Activated CD8-positive, alpha-beta memory T cell treated with anti-CD3 and anti-CD28 coated beads, Interleukin-2, amount 50 U/mL, for 48 hours (primary cell): ENCODE results near the gene GRAP.

Experiments used
- DNase-seq: peaks from one replicate; pipeline ENCODE4 v3.0.0-alpha.2; 2020

Gene GRAP

DNA sequence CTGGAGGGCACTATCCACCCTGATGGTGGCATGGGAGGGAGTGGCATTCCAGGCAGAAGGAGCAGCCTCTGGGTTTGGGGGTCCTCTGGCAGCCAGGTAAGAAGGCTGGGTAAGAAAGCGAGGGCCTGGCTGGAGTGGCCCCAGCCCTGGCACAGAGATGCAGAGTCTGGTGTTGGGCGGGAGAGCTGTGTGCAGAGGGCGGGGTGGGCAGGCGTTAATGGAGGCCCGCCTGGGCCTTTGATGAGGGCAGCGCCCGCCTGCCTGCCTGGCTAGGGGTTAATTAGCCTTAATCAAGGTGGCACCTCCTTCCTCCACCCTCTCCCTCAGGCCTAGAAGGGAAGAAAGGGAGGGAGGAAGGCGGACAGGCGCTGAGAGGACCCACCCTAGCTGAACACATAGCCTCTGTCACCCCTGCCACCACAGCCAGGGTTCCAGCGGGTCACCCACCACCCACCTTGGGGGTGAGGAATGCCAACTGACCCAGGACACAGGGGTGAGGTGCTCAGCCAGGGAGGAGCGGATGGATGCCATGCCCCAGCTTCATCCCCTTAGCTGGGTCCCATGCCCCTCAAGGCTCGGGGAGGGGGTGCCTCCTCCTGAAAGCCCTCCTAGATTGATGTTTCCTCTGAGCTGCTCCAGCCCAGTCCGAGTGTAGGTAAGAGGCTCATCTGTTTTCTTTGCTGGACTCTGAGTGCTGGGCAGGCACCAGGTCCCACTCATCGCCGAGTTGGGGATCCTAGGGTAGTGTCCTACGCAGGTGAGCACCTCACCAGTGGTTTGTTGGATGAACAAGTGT, 28.8 kb downstream of the GRAP start:
- no peak for DNase-seq

GRCh38 chr17:19017401-19017800, 29.4 kb downstream of the GRAP start:
- no peak for DNase-seq

- no peak for DNase-seq
These were observed 29.9 kb downstream of the GRAP start for GRCh38 chr17:19016881-19017280.

DNA sequence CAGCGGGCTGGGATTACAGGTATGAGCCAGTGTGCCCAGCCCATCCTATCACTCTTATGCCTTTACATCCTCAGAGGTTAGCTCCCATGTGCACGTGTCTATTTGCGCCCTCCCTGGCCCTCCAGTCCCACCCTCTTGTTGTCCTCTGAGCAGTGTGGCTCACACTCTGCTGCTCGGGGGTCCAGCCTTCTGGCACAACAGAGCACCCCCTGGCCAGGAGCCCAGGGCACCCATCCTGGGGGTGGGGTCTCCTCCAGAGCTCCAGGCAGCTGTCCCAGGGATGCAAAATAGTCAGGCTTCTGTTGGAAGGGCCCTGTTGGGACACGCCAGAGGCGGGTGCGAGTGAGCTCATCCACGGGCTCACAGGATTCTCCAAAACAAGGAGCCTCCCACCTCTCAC, 30.5 kb downstream of the GRAP start:
- DNase-seq = no peak

- no peak for DNase-seq
These were observed 31.3 kb downstream of the GRAP start for GRCh38 chr17:19015428-19015827.

GRCh38 chr17:19014628-19015215, 32.0 kb downstream of the GRAP start:
- no peak for DNase-seq

DNA sequence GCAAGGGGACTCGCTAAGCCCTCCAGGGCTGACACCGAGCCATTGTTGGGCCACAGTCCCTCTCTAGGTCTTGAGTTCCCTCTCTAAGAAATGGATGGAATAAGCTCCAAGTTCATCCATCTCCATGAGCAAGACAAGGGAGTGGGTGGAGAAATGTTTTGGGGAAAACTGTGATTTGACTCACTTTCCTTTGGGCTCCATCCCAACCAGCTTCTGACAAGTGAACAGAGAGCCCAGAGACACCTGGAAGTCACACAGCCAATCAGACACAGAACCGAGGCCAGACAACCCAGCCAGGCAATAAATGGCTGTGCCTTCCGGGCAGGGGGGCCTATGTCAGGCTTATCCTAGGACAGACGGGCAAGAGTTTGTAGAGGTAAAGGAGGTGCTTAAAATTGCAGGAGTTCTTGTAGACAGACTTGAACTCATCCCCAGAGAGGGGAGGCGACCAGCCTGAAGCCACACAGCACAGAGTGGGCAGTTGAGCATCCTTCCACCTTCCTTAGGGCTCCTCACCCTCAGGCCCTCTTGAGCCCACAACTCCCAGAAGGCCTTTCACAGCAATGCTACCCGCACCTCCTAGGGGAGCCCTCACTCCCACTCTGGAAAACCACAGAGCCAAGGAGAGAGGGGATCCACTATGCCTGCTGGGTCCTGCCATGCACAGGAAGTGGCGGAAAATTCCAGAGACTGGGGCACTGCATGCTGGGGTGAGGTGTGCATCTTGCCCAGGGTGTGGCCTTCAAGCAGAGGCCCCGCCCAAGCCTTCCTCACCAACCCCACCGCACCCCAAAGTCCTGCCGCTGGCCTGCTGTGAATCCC, 32.7 kb downstream of the GRAP start:
- DNase-seq = no peak

DNA sequence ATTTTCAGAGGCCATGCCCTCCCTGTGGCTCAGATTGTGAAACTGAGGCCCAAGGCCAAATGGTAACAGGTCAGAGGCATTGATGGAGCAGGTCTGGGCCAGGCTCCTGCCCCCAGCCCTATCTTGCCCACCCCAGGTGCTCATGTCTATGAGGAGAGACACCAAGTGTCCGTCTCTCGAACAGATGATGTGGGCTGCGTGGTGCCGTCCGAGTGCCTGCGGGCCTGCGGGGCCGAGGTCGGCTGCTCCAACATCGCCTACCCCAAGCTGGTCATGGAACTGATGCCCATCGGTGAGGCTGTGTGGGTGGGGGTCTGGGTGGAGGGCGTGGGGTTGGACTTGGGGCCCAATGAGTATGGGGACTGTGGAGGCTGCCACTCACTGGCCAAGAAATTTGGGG, 33.5 kb downstream of the GRAP start:
- DNase-seq = no peak

GRCh38 chr17:19012171-19013080, 34.3 kb downstream of the GRAP start:
- DNase-seq = no peak

- DNase-seq = no peak
These were observed 35.2 kb downstream of the GRAP start for GRCh38 chr17:19011581-19011980.

DNA sequence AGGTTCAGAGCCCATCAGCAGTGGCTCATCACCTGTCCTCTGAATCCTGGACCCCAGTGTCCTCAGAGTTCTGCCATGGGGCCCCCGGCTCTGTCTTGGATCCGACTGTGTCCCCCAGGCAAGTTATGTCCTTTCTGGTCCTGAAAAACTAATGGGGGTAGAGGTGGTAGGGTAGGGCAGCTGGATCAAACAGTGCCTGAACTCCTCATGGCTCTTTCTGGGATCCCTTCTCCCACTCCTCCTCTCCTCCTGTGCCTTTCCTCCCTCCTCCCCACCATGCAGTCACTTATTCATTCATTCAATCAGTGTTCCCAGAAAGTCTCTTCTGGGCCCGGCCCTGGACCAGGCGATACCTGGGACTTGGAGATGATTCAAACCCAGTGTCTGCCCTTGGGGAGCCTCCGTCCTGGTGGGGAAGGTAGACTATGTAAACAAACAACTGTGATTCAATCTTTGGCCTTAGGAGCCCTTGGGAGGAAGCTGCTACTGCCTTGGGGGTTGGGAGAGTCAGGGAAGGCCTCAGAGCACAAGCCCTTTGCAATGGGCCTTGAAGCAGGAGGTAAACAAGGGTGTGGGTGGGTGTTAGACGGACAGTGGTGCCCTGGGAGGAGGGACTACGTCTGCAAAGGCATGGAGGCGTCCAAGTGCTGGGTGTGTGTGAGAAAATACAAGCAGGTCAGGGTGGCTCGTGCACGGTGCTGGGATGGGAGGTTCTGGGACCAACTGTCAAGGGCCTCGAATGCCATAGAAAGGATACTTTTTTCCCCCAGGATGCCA, 35.8 kb downstream of the GRAP start:
- DNase-seq = no peak

- no peak for DNase-seq
These were observed 36.8 kb downstream of the GRAP start for GRCh38 chr17:19009970-19010369.

DNA sequence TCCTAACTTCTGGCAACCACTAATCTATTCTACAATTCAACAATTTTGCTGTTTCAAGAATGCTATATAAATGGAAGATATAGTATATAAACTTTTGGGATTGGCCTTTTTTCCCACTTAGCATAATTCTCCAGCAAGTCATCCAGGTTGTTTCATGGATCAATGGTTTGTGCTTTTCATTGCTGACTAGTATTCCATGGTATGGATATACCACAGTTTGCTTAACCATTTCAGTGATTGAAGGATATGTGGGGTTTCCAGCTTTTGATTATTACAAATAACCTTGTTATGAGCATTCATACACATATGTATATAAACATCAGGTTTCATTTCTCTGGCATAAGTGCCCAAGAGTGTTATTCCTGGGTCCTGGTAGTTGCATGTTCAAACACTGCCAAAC, 40.1 kb downstream of the GRAP start:
- DNase-seq = no peak

- no peak for DNase-seq
These were observed 40.8 kb downstream of the GRAP start for GRCh38 chr17:19005789-19006430.

DNA sequence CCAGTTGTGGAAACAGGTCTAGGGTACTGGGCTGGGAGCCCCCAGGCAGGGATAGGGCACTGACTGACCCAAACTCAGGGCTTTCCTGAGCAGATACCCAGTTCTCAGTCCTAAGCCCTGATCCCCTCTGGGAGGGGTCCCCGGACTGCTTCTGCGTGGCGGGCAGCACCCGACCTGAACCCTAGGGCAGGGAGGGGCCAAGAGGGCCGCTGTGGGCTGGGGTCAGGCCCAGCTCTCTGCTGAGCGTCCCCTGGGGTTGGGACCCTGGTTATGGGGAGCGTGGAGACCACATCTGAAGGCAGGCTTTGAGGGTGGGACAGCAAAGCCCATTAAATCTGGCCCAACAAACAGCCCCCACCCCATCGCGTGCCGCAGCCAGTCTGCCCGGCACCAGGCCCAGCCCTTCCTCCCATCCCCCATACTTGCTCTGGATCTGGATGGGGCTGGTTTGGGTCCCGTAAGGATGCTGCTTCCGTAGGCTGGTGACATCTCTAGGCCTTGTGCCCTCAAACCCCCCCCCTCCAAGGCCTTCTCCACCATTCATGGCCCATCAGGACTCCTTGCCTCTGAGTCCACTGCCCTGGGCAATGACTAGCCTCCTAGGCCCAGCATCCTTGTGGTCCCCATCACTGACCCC, 41.5 kb downstream of the GRAP start:
- no peak for DNase-seq

DNA sequence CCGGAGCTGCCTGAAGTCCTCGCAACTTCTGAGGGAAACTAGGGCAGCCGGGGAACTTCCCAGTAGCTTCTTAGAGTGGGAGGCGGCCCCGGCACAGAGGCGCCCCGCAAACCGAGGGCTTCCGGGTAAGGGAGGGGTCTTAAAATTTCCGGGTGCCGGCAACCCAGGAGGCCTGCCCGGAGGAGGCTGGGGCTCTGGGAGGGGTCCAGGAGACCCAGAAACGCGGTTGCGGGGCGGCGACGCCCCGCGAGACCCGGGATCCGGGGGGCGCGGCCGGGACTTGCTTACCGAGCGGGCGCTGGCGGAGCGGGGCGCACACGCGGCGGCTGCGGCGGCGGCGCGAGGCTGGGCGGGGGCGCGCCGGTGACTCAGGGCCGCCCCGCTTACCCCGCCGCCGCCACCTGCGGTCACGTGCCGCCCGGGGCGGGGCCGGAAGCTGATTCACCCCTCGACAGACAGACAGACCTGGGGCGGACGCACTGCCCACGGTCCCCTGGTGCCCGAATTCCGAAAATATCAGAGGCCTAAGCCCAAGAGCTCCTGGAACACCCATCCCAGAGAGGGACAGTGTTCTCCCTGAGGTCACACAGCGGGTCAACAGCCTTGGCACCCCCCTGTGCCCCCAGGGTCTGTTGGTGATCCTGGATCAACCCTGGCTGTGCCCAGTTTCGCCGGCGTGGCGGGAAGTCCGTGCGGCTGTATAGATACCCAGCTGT, 42.2 kb downstream of the GRAP start, which contains the start of gene FAM83G:
Gene FAM83G (minus strand): TSS at position 344 of the 716 bp plus-strand sequence. CDS start 723 bp downstream, outside the sequence.
- peak; percentile 92 for DNase-seq

DNA sequence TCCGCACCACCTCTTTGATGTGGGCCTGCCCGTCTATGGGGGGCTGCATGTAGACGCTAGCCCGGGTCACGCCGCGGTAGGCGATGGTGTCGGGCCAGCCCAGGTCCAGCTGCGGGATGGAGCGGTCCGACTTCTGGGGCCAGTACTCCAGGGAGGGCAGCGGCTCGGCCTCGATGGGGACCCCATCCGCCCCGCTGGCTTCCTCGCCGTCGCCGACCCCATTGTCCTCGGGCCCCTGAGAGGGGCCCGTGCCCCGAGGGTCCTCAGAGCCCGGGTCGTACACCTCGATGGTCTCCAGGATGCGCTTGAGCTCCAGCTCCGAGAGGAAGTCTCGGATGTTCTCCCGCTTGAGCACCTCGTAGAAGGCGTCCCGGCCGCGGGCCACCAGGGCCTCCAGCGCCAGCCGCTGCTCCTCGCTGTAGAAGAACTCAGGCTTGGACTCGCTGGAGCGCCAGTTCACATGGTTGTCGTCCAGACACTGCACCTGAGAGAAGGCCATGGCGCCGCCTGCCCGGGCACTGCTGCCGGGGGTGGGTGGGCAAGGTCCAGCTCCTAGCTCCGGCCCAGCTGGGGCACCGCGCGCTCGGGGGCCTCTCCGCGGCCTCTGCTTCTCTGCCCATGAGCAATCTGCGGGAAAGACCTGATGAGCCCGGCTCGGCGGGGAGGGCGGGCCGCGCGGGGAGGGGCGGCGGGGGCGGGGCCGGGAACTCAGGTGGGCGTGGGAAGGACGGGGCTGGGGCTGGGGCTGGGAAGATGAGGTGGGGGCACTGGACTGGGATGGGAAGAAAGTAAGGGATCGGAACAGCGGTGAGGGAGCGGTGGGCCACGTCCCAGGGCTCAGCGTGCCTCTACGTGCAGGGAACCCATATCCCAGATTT, 43.0 kb downstream of the GRAP start:
- peak; percentile 74 for DNase-seq

- no peak for DNase-seq
These were observed 43.8 kb downstream of the GRAP start for GRCh38 chr17:19002805-19003542.
